NB4 (cell line): ENCODE measurements around the gene IDH3G.

Experiments
- CTCF ChIP-seq: IDR thresholded peaks from one replicate; pipeline ENCODE4 v1.5.1; 2012; ENCODE audit warnings: low read depth, low read length
- MYC ChIP-seq: IDR thresholded peaks from 2 replicates; pipeline ENCODE4 v1.6.1; 2011; ENCODE audit warnings: low read depth, low read length
- POLR2A ChIP-seq: IDR thresholded peaks from 2 replicates; pipeline ENCODE4 v1.6.1; 2011; ENCODE audit warnings: mild to moderate bottlenecking; ENCODE audit not compliant: insufficient read length; ENCODE audit errors: extremely low read depth

- no peak for TF ChIP-seq POLR2A
- TF ChIP-seq CTCF = no peak
- TF ChIP-seq MYC = no peak
Observed at GRCh38 chrX:153831429-153832150, 37.4 kb upstream of the IDH3G start.
